HL-60 (cell line): ENCODE data around the gene FN1.
"Not testable (repeated sequence)": the region's sequence is repeated elsewhere in the genome, so short reads cannot be mapped to it uniquely, and the experiment has no call there.

ENCODE experiments used
- DNase-seq, 2 experiments: peaks; one replicate each; pipeline ENCODE4 v3.0.0-alpha.2; 2010 to 2020; ENCODE audit warnings: low read depth in 1 of 2, low spot score in 1 of 2
- H3K27ac ChIP-seq: fragments of 250-450 bp; sonication (Bioruptor Pico); replicated peaks from 2 replicates; pipeline ENCODE4 v1.5.1; 2020; ENCODE audit warnings: mild to moderate bottlenecking, moderate library complexity
- H3K27me3 ChIP-seq: fragments of 250-450 bp; sonication (Bioruptor Pico); 2 replicates; pipeline ENCODE4 v1.5.1; 2021; ENCODE audit warnings: mild to moderate bottlenecking, moderate library complexity; ENCODE audit not compliant: insufficient read depth, poor library complexity, severe bottlenecking
- H3K4me3 ChIP-seq: replicated peaks from 2 replicates; pipeline ENCODE4 v1.5.1; 2011; ENCODE audit warnings: mild to moderate bottlenecking, control low read depth, low read length; ENCODE audit not compliant: insufficient read depth
- CTCF ChIP-seq: IDR thresholded peaks from one replicate; pipeline ENCODE4 v1.5.1; 2011; ENCODE audit warnings: low read length, control low read depth, inconsistent platforms; ENCODE audit not compliant: insufficient read depth
- GABPA ChIP-seq: IDR thresholded peaks from 2 replicates; pipeline ENCODE4 v1.6.1; 2012; ENCODE audit warnings: low read depth
- POLR2AphosphoS5 ChIP-seq: IDR thresholded peaks from 2 replicates; pipeline ENCODE4 v1.6.1; 2012; ENCODE audit warnings: low read depth
- REST ChIP-seq: IDR thresholded peaks from 2 replicates; pipeline ENCODE4 v1.6.1; 2012; ENCODE audit warnings: low read depth; ENCODE audit not compliant: insufficient replicate concordance
- SPI1 ChIP-seq: IDR thresholded peaks from 2 replicates; pipeline ENCODE4 v1.6.1; 2012; ENCODE audit warnings: low read depth, mild to moderate bottlenecking, borderline replicate concordance

The FN1 gene

GRCh38 chr2:215311625-215312396 is 124.1 kb downstream of the FN1 start, which contains the start of gene ATIC:
TSS of gene ATIC (plus strand) at chr2:215312059. CDS start at chr2:215312143, 84 bp downstream.
- TF ChIP-seq REST (peak; percentile 7), SPI1 (no peak), CTCF (no peak), POLR2AphosphoS5 (peak; percentile 83), GABPA (no peak)
- DNase-seq: peak; percentile 83 to 95
- Histone ChIP-seq H3K4me3 (peak within 1 kb of the TSS; percentile 79), H3K27ac (peak within 1 kb of the TSS; percentile 93), H3K27me3 (no peaks in the 10 kb centered on the region)

GRCh38 chr2:215311259-215311624 is 124.6 kb downstream of the FN1 start:
- DNase-seq: peak in 1 of 2 experiments; percentile 23
- H3K4me3 ChIP-seq: peak overlapping the region; percentile 79
- not testable (repeated sequence) for H3K27me3 ChIP-seq
- peak overlapping the region; percentile 93 for H3K27ac ChIP-seq
